GM20431 (cell line): ENCODE measurements around the gene TNRC18.
"Not testable (repeated sequence)": the region's sequence is repeated elsewhere in the genome, so short reads cannot be mapped to it uniquely, and the experiment has no call there.

ENCODE experiments used
- in situ Hi-C: fragments of 300-500 bp; cut with MseI, MboI; formaldehyde crosslinking; loops from one replicate; pipeline ENCODE4 v1.15.0; 2020; ENCODE audit warnings: low sequenced_read_pairs; ENCODE audit not compliant: unreplicated experiment

The TNRC18 gene

DNA sequence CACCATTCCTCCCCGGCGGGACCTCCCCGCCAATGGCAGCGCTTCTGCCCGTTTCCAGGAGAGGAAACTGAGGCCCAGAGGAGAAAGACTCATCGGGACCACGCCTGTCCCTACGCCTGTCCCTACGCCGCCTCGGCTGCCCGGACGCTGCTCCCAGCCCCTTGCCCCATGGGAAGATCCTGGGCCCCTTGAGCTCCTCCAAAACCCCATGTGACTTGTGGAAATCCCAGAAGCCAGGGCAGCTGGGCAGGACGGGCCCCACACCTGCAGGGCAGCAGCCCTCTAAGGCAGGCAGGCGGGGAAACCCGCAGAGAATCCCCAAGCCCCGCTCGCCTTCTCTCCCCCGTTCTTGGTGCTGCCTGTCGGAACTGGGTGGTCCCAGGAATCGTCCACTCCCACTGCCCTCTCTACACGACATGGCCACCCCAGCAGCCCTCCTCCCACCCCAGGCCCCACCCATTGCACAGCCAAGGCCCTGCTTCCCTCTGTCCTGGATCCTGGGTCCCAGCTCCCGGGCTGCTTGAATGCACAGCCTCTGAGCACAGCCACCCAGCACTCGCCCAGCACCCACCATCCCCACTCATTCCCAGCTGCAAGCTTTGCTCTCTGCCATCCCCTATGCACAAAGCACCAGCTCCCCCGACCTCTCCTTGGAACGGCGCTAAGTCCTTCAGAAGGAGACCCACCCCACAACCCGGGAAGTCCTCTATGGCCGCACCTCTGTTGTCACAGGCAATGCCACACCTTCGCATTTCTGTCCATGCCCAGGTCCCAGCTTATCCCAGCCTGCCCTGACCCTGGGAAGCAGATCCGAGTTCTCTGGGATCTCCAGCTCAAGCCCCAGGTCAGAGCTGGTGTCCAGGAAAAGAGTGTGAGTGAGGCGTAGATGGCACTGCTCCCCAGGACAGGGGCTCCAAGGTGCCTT, 90.3 kb downstream of the TNRC18 start:
- in situ Hi-C loops = no loop called here

DNA sequence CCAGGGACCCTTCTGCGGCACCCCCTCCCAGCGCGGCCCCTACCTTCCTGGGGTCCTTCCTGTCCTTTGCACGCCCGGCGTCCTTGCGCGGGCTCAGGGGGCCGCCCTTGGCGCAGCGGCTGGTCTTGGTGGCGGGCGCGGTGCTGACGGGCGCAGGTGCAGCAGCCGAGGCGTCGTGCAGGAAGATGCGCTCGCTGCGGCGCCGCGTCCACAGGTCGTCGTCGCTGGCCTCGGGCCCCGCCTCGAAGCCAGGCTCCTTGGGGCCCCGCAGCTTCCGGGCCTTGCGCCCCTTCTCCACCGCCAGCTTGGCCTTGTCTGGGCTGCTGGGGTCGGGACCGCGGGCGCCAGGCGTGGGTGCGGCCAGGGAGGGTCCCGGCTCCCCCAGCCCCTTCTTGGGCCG, 91.1 kb downstream of the TNRC18 start:
- in situ Hi-C loops = no loop called here

DNA sequence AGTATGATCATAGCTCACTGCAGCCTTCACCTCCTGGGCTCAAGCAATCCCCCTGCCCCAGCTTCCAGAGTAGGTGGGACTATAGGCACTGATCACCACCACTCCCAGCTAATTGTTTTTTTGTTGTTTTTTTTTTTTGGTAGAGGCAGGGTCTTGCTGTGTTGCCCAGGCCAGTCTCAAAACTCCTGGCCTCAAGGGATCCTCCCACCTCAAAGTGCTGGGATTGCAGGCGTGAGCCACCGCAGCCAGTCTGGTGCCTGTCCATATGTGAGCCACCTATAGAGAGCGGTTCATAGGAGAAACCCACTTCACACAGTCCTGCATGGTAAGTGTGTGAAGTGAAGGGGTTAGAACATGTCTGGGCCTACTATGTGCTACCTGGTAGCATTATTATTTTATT, 93.3 kb downstream of the TNRC18 start:
- in situ Hi-C loops = no loop called here

DNA sequence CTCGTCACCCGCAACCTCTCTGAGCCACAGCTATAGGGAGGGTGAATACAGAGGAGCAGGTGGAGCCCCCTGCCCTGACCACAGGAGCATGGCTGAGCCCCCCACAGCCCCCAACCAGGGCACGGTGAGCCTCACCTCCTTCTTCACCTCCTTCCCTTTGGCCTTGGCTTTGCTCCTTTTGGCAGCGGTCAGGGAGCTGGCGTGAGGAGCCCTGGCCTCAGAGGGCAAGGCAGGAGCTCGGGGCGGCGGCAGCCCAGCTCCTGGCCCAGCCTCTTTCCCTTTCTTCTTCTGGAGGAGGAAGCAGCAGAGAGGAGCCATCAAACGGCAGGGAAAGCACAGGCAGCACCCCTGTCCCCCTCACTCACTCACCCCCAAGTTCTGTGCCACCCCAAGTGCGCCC, 98.7 kb downstream of the TNRC18 start:
- in situ Hi-C loops = no loop called here

DNA sequence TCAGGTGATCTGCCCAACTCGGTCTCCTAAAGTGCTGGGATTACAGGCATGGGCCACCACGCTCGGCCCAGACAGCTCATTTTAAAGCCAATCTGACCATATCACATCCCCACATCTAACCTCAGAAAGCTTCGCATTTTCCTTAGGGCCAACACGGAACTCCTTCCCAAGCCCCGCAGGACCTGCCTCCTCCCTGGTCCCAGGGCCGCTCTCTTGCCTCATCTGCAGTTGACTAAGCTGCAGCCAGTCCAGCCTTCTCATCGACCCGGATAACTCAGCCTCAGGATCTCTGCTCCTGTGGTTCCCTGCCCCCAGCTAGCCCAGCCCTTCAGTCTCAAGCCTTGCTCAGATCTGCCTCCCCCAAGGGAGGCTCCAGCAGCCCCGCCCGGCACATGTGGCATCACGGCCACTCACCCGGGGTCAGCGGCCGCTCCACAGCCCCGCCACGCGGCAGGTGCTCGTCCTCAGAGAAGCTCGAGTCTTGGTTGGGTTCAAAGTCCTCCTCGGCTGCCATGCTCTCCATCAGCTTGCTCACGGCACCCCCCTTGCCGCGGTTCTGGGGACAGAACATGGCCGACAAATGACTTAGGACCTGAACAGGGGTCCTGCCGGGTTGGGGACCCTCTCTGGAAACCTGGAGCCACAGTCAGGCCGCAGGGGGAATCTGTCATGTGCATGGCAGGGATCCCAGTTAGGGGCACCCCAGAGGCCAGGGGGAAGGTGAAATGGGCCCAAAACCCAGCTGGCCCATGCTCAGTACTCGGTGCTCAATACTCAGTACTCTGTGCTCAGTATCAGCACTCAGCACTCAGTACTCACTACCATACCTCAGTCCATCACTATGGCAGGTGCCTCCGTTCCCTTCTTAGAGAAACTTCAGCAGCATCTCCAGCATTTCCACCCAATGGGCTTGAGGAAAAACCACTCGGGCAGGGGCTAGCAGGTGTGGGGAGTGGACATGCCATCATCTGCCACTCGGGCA, 99.5 kb downstream of the TNRC18 start:
- in situ Hi-C loops = not testable (repeated sequence)

DNA sequence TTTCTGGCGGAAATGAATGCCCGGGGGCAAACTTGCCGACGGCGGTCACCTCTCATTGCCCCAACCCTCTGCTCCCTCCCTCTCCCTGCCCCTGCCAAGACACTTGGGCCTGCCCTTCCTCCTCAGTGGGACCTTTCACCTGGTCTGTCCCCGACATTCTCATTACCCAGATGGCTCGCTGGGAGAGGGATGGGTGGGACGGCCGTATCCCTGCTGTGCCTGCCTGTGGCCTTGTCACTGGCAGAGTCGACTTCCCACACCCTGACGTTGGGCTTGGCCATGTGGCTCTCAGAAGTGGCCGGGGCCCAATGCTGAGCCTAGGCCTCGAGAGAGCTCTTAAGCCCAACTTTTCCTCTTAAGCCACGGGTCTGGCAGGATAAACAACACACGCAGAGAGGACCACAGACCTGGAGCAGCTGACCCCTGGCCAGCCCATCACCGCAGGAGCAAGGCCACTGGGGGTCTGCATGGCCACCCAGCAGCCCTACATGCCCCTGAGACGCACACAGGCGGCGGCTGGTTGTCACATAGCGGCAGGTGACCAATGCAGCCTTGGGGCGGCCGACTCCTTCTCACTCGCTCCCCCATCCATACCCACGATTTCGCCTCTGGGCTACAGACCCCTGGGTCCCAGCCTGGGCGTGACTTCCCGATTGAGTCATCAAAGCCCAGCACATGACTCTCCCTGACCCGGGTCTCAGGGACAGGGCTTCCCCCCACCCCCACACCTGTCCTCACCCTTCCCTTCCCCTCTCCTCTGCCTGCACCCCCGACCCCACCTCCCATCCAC, 100.8 kb downstream of the TNRC18 start:
- in situ Hi-C loops = no loop called here

DNA sequence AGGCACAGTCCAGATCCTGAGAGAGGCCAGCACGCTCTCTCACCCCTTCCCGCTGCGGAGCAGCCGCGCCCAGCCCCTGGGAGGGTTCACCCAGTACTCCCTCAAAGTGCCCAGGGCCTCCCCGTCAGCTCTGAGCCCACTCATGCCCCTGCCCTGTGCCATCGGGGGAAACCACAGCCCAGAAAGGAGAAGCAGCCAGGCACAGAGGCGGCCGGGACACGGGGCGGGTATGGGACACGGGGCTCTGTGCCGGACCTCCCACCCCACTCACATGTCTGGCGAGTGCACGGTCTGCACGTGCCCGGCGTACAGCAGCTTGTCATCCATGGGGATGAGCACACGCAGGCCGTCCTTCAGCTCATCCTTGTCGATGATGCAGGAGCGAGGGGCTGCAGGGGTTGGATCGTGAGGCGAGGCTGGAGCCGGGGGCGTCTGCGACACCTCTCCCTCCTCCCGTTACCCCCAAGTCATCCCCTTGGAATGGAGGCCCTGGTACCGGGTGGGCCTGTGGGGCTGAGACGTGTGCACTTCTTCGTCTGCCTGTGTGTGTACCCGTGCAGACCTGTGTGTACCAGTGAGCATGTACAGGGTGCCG, 102.7 kb downstream of the TNRC18 start:
- in situ Hi-C loops = no loop called here

DNA sequence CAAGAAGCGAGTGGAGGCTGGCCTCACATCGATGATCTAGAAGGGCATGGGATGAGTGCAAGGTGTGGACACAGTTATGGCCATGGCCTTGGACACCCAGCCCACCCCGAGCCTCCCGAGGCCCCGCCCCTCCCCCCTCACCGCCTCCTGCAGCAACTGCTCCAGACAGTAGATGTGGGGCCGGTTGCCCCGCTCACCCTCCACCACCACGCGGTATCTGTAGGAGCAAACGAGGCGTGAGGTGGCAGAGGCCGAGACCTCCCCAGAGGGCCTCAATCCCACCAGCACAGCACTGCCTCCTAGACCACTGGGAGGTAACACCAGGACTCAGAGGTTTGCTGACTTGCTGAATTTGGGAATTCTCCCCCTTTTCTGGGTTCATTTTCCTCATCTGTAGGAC, 103.2 kb downstream of the TNRC18 start:
- in situ Hi-C loops = no loop called here

DNA sequence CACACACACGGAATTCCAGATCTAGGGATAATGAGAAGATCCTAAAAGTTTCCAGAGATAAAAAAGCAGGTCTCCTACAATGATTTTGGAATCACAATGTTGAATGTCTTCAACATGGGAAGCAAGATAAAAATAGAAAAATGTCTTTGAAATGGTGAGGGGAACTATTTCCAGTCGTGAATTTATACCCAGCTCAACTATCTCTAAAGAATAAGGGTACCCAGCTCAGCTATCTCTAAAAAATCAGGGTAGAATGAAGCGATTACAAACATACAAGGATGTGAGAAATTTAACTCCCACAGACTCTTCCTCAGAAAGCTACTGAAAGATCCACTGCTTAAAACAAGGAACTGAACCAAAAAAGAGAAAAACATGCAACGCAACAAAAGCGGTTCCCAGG, 105.0 kb downstream of the TNRC18 start:
- in situ Hi-C loops = not testable (repeated sequence)

DNA sequence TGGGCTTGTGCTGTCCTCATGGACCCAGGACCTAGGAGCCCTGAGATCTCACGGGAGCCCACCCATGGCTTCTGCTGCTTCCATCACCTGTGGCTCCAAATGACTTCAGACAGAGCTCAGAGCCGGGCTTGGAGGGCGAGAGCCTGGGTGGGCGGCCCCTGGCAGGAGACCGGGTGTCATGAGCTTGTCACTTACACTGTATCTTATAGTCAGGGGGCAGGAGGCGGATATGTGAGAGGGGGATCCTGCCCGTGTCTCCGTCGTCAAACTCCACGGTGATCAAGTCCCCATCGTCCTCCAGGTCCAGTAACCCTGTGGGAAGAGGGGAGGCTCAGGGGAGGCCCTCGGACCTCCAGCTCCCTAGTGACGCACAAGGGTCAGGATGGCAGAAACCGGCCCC, 107.9 kb downstream of the TNRC18 start:
- in situ Hi-C loops = no loop called here

DNA sequence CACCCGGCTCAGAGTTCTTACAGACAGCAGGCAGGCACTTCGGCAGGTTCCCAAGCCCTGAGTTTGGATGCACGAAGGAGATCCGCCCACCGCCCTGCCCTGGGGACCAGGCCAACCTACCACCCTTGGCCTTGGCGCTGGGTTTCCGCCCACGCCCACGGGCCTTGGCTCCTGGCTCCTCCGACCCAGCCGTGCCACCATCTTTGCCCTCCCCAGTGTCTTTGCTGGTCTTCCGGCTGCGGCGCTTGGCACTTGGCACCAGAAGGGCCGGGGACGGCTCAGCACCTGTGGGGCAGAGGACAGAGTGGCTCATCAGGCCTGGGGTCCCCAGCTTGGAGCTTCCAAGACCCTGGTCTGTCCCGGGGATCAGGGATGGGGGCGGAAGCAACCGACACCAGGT, 108.8 kb downstream of the TNRC18 start:
- in situ Hi-C loops = no loop called here

DNA sequence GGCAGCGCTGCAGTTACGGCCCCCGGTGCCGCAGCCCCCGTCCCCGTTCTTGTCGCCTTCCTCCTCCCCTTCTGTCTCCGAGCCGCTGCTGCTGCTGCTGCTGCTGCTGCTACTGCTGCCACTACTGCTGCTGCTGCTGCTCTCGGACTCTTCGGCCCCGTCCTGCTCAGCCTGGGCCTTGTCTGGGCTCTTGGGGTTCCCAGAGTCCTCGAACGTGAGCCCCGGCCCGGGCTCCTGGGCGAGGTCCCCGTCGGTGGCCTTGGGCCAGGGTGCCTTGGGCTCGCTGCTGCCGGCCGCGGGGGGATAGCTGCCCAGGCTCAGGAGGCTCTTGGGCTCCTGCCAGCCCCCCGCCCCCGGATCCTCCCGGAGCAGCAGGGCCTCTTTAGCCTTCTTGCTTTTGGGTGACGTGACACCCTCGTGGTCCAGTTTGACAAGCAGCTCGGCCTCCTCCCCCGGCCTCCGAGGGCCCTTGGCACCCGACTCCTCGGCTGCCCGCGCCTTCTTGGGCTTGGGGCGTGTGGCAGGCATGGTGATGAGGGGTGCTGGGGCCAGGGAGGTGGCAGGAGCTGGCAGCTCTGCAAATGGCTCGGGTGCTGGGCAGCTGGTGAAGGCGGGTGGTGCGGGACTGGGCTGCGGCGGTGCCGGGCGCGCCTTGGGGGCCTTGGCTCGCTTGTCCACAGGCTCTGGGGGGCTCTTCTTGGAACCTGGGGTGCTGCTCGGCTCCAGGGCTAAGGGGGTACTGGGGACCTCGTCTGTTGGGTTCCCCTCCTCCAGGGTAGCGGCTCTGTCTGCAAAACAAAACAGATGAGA, 110.4 kb downstream of the TNRC18 start:
- in situ Hi-C loops = not testable (repeated sequence)

DNA sequence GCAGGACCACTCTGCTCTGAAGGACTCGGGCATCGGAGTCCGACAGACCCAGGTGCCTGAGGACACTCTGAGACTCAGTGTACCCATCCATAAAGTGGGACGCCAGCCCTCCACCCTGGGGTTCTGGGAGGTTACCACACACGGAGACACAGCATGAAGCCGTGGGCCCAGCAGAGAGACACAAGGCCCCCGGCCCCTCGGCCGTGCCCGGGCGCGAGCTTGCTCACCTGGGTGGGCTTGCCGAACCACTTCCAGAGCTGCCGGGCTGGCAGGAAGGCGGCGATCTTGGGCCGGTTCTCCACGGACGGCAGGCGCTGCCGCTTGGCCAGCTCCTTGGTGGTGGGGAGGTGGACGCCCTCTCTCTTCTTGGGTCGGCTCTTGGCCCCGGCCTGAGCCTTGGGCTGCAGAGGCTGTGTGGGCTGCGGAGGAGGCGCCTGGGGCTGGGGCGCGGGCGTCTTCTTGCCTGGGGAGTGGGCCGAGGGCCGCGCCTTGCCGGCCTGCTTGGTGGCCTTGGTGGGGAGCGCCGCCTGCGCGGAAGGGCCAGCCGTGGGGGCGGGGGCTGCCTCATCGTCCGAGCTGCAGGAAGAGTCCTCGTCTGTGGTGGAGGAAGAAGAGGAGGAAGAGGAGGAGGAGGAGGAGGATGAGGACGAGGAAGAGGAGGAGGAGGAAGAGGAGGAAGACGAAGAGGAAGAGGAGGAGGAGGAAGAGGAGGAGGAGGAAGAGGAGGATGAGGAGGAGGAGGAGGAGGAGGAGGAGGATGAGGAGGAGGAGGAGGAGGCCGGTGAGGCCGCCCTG, 111.2 kb downstream of the TNRC18 start:
- in situ Hi-C loops = not testable (repeated sequence)

DNA sequence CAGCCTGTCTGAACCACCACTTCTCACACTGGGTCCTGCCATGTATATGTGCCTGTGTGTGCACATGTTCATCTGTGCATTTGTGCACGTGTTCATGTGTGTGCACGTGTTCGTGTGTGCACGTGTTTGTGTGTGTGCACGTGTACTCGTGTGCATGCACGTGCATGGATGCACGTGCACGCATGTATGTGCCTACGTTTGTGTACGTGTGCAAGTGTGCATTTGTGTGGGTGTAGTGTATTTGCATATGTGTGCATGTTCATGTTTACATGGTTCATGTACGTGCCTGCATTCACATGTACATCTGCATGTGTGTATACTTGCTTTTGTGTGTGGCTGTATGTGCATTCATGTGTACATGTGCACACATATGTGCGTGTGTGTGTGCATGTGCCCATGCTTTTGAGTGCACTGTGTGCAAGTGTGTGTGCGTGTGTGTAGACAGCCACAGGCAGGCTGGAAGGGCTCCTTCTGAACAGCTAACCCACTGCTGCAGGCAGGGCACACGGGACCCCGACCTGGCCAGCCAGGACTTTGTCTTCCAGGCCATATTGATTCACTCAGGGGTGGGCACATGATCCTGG, 112.7 kb downstream of the TNRC18 start:
- in situ Hi-C loops = no loop called here

DNA sequence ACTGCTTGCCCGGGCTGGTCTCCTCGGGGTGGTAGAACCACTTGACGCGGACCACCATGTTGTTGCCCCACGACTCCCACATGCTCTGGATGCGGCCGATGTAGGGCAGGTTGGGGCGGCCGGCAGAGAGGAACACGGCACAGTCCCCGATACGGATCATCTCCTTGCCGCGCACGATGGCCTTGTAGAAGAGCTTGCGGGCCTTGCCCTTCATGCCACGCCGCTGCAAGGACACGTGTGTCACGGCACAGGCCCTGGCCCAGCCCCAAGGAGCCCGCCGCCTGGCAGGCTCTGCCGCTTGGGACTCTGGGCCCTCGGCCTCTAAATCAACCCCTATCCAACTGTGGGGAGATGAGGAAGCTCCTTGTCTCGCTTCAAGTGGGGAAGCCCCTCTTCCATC, 114.5 kb downstream of the TNRC18 start:
- in situ Hi-C loops = no loop called here

DNA sequence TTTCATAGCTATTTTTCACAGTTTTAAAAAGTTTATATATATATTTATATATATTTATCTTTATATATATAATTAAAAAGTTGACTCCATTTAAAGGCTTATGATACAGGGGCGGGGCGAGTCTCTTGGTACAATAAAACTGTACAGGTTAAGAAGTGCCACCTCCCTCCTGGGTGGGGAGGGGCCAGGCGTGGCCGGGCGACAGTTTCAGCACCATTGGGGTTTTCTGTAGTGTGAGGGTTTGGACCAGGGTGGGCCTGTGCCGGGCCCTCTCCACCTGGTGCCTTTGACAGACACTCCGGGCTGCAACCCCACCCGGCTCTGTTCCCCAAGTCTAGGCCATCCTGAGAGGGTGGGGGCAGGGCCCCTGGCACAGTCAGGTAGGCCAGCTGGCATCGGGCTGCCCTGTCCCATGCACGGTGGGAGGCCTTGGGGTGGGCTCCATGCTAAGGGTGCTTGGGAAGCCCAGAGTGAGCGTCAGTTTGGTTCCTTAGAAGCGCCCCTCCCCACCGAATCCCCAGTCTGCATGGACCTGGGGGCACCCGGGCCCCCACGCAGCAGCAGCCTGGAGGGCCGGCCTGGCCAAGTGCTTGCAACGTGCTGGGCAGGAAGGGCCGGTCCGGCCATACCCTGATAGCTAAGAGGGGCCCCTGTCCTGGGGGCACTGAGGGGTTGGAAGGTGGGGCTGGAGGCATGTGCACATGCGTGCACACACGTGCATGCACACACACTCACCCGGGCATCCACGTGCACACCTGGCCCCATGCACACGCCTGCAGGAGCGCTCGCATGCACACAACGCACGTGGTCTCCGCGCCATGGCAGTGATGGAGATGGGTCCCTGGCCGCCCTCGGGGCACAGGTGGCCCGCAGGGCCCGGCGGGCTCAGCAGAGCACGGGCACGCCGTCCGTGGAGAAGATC, 116.2 kb downstream of the TNRC18 start:
- in situ Hi-C loops = not testable (repeated sequence)

DNA sequence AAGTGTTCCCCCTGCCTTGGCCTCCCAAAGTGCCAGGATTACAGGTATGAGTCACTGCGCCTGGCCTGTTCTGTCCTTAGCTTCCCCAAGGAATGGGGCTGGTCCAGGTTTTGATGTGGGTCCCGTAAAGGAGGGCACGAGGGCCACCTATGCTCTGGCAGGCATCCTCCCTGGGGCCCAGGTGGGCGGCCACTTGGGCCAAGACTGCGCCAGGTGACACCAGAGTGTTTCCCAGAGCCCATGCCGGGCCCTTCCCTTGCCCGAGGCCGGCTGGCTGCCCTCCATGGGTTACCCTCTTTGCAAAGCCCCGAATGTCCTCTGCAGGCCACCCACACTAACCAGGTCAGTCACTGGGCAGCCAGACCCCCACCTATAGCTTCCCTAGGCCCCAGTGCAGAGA, 118.6 kb downstream of the TNRC18 start:
- in situ Hi-C loops = not testable (repeated sequence)
